GM19043 (cell line): ENCODE measurements around the gene CMTR1.

Experiments used
- ATAC-seq: cut with Tn5 transposase; IDR thresholded peaks from one replicate; pipeline ENCODE4 v1.9.1; 2021; ENCODE audit warnings: low read depth; ENCODE audit not compliant: unreplicated experiment

The CMTR1 gene

DNA sequence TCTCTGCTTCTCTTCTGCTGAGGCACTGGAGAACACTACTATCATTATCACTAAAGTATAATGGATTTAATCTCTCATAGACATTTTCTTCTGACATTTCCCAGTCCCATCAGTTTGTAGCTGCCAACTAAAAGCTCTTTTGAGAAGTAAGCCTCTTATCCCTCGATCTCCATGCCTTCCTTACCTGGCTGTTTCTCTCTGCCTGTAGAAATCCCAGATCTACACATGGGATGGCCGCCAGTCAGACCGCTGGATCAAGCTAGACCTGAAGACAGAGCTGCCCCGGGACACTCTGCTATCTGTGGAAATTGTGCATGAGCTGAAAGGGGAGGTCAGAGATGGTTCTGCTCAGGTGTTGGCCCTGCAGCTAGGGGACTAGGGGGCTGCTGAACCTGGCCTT is 41.3 kb downstream of the CMTR1 start:
- ATAC-seq: no peak

GRCh38 chr6:37477191-37477590 is 44.2 kb downstream of the CMTR1 start:
- ATAC-seq: no peak

GRCh38 chr6:37477656-37478435 is 44.8 kb downstream of the CMTR1 start:
- ATAC-seq: no peak

DNA sequence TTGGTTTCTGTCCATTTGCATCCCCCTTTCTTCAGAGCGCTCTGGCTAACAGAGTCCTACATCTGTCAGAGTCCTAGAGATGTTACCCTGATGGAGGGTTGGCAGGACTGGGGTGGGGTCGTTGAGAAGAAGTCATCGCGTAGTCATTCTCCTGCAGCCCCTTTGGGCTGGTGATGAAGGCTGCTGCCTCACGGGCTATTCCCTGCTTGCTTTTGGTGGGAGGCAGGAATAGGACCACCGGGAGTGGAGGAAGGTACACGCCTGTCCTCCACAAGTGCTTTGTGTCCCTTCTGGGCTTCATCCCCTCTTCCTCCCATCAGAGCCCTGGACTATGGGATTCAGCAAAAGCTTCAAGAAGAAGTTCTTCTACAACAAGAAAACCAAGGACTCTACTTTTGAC is 45.8 kb downstream of the CMTR1 start:
- no peak for ATAC-seq

DNA sequence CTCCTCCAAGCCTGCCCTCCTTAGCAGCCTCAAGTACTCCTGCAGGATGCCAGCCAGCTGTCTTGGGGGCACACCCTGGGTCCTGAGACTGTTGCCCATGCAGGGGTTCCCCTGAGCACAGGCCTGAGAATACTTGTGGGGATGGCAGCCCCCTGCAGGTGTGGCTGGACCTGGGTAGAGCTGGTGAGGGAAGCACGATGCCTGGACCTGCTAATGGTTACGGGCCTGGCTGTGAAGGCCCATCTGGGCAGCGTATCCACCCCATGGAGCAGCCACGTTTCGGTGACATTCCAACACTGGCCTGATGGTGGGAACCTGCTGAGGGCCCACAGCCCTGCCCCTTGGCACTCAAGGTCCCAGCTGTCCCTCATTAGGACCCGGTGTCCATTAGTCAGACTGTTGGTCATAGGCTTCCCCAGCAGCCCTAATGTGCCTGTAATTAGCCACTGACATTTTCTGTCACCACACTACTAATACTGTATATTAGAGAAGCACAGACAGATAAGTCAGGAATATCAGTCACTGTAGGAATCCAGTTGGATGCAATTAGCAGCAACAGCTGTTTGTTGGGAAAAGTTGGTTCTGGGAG is 46.3 kb downstream of the CMTR1 start:
- no peak for ATAC-seq

DNA sequence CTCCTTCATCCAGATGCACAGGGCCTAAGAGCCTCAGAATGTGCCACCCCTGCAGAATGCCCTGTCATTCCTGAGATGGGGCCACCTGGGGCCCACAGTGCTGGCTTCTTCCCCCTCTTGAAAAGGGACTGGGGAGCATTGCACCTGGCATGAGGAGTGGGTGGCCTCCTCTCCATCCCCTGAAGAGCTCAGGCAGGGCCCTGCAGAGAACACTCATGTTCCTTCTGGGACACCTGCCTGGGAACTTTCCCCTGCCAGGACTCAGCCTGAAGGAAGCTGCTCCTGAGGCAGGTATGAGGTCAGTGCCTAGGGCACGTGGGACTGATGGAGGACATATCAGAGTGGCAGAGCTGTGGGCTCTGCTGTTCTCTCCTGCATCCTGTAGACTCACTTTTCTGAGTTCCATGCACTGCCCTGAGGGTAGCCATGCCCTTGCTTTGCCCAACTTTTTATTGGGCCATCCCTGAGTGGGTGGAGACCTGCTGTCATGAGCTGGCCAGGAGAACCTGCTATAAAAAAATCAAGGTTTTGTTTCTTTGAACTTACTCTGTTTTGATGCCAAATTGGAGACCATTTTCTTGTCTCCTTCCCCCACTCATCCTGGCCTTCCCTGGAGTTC is 47.2 kb downstream of the CMTR1 start:
- no peak for ATAC-seq

- ATAC-seq: no peak
Measured at GRCh38 chr6:37480951-37481534, 48.0 kb downstream of the CMTR1 start.

- no peak for ATAC-seq
Measured at GRCh38 chr6:37481711-37482605, 48.9 kb downstream of the CMTR1 start.

DNA sequence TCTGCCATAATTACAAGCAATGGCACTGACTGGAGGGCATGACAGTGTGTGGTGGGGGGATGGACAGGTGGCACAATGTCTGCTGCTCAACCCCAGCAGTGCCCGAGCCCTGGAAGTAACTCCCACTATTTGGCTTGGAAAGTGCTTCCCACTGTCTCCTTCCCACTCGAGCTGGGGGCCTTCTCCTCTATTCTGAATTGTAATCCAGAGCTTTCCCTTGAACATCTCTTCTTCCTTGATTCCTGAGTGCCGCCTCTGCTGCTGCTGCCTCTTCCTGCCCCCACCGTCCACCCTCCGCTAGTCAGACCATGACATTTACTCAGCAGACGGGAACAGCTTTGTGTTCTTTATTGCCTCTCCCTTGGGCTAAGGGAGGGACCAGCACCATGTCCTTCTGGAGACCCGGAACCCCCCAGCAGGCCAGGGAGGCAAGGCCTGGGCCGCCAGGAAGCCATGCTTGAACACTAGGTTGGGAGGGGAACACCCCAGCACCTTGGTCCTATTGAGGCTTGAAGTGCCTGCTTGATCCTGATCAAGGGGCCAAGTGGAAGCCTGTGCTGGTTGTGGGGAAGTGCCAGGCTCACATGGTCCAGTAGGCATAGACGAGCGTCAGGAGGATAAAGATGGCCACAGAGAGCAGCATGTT is 49.7 kb downstream of the CMTR1 start:
- ATAC-seq: no peak

DNA sequence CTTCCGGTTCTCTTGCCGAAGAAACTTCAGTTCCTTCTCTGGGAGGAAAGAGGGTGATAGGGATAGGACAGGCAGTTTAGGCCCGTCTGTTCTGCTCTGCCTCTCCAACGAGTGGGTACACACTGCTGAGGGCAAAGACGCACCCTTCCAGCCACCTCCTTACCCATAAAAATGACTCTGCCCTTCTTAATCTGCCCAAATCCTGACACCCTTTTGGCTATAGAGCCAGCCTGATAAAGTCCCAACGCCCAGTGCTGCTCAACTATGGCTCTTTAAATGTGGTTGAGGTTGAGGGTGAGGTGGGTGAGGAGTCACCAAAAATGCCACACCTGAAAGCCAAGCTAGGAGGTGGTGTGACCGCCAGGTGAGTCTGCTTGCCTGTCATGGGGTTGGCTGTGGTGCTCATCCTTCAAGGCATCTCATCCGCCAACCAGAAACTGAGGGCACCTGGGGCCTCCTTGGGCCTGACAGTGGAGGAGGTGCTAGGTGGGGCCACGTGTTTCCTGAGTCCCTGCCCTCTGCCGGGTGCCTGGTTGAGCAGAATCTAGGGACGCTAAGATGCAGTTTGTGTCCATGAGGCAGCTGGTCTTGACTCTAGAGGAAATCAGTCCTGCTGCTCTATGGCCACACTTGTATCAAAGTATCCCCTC is 50.4 kb downstream of the CMTR1 start:
- no peak for ATAC-seq

DNA sequence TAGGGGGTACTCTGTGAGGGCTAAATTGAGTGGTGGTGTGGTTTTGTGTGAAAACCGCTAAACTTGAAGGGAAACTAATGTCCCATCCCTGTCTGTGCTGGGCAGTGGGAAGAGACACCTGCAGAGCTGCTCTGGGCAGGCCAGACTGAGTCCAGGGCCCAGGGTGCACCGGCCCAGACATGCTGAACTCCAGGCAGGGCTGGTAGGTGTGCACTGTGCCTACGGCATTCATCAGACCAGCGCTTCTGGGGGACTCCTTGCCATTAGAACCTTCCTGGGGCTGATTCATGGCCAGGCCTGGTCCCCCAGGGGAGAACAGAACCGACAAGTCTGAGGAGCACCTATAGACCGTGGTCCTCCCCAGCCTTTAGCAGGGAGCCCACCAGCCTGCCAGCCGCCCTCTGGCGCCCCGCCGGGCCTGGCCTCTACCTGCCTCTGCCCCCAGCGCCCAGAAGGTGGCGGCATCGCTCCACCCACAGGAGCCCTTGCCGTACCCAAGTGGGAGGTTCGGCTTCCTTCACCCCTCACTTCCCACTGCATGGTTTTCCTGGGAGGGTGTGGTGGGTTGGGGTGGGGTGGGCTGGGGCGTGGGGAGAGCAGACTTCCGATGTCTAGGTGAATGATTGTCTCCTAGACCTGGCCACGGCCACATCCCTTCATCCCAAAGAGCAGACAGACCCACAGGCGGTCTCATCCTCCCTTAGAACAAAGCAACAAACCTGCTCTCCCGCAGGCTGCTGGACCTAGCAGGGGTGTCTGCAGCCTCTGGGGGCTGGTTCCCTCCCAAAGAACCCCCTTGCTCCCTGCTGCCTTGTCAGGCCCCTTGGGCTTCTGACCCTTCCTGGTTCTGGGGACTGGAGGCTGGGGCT is 51.1 kb downstream of the CMTR1 start:
- ATAC-seq: no peak

DNA sequence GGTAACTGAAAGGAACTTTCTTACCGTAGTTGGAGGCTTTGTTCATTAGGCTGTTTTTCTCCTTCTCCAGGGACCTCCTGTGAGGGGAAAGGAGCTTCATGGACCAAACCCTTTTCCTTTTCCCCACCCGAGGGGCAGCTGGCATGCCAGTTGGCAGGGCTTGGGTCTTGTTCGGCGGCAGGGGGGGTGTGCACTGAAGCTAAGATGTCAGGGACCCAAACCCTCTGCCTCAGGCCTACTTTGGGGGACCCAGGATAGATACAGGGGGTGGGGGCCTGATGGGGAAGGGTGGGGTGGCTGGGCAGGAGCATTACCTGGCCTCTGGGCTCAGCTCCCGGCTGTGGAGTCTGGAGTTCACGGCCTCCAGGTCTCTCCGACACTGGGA is 51.8 kb downstream of the CMTR1 start:
- ATAC-seq: no peak

DNA sequence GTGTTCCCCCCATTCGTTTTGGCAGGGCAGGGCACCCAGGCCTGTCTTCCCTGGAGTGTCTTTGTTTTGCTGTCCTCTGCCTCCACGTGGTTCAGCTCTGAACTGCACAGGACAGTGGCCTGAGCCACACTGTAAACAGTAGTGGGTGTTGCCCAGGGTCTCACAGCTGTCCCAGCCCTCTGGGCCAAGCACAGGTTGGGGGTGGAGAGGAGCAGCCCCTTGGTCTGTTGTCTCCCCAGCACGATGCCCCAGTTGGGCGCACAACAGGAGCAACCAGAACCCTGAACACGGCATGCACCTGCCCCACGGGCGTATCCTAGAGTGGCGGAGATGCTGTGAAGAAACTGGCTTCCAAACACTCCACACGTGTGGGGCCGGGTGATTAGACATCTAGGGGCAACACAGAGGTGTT is 52.3 kb downstream of the CMTR1 start:
- no peak for ATAC-seq

- ATAC-seq: no peak
Measured at GRCh38 chr6:37486121-37486839, 53.3 kb downstream of the CMTR1 start.

GRCh38 chr6:37487591-37488380 is 54.8 kb downstream of the CMTR1 start:
- ATAC-seq: no peak

DNA sequence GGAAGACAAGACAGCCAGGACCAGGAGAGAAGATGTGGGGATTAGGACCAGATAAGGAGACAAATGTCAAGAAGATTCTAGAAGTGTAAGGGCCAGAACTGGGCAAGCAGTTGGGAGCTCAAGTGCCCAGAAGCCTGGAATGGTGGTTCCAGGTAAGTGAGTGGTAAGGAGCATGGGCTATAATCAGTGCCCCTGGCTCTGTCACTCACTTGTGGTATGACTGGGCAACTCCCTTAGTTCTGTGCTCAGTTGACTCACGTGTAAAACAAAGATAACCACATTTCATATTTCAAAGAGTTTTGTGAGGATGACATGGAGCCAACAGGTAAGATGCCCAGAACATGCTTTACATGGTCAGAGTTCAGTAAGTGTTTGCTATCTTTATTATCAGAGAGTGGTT is 55.5 kb downstream of the CMTR1 start:
- no peak for ATAC-seq

DNA sequence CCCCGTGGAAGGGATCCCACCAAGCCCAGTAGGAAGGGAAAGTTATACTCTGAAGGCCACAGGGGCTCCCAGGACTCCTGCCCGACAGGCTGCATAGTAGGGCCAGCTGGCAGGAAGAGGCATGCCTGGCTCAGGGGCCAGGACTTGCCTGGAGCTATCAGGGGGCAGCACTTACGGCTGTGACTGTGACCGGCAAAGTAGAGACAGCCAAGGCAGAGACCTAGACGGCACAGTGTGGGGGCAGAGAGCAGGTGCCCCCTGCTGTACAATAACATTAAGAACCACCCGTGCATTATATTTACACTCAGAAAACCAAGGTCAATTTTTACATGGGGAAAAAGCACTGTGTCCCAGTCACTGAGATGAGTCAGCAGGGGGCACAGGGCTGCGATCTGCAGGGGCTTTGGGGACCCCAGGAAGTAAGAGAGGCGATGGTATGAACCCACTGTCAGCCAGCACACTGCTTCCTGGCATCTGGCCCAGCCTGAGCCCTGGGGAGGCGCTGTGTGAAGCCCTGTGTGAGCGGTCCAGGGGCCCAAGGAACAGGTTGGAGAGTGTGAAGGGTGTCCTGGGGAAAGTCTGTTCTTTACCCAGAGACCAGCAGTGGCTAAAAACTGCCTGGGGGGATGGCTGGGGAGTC is 56.8 kb downstream of the CMTR1 start:
- ATAC-seq: no peak
